HUES6 (cell line): ENCODE results near the gene ATXN10.

ENCODE experiments used
- H3K27ac ChIP-seq: 2 replicates; pipeline ENCODE4 v1.7.0; 2013; ENCODE audit warnings: low read depth, mild to moderate bottlenecking, low read length, inconsistent platforms
- H3K27me3 ChIP-seq: 2 replicates; pipeline ENCODE4 v1.6.1; 2013; ENCODE audit warnings: low read length; ENCODE audit not compliant: control insufficient read depth, insufficient read depth
- H3K36me3 ChIP-seq: 2 replicates; pipeline ENCODE4 v1.6.1; 2013; ENCODE audit warnings: low read length; ENCODE audit not compliant: control insufficient read depth, insufficient read depth
- H3K4me1 ChIP-seq: 2 replicates; pipeline ENCODE4 v1.6.1; 2013; ENCODE audit warnings: low read length; ENCODE audit not compliant: control insufficient read depth, insufficient read depth
- H3K4me3 ChIP-seq: 2 replicates; pipeline ENCODE4 v1.5.1; 2013; ENCODE audit warnings: low read depth, low read length
- H3K9ac ChIP-seq: one replicate; pipeline ENCODE4 v1.6.1; 2013; ENCODE audit warnings: mild to moderate bottlenecking, low read length
- H3K9me3 ChIP-seq: 2 replicates; pipeline ENCODE4 v1.6.1; 2013; ENCODE audit warnings: low read depth, low read length; ENCODE audit not compliant: control insufficient read depth, insufficient read depth

Gene ATXN10

GRCh38 chr22:45887202-45888131, 215.8 kb downstream of the ATXN10 start:
- no peaks in the 10 kb centered on the region for H3K9me3 ChIP-seq
- H3K4me3 ChIP-seq, result no peak overlapping the region
- no peak overlapping the region for H3K27ac ChIP-seq
- H3K36me3 ChIP-seq, result no peaks in the 10 kb centered on the region
- peaks cover 5% of the 10 kb centered on the region; the same call in 1 of the 2 replicates for H3K27me3 ChIP-seq
- no peak overlapping the region for H3K9ac ChIP-seq
- H3K4me1 ChIP-seq, result no peaks in the 10 kb centered on the region

- H3K27me3 ChIP-seq, result no peaks in the 10 kb centered on the region
- no peak overlapping the region for H3K4me3 ChIP-seq
- H3K36me3 ChIP-seq, result no peaks in the 10 kb centered on the region
- H3K9ac ChIP-seq, result no peak overlapping the region
- H3K4me1 ChIP-seq, result no peaks in the 10 kb centered on the region
- no peaks in the 10 kb centered on the region for H3K9me3 ChIP-seq
- no peak overlapping the region for H3K27ac ChIP-seq
Observed at GRCh38 chr22:45888221-45889092, 216.8 kb downstream of the ATXN10 start.

GRCh38 chr22:45889093-45889538, 217.5 kb downstream of the ATXN10 start:
- H3K27me3 ChIP-seq, result no peaks in the 10 kb centered on the region
- no peaks in the 10 kb centered on the region for H3K4me1 ChIP-seq
- H3K4me3 ChIP-seq, result no peak overlapping the region
- H3K27ac ChIP-seq, result no peak overlapping the region
- H3K9me3 ChIP-seq, result no peaks in the 10 kb centered on the region
- no peaks in the 10 kb centered on the region for H3K36me3 ChIP-seq
- H3K9ac ChIP-seq, result no peak overlapping the region

- H3K27ac ChIP-seq, result no peak overlapping the region
Observed at GRCh38 chr22:45889539-45890350, 218.1 kb downstream of the ATXN10 start.

GRCh38 chr22:45890351-45890635, 218.7 kb downstream of the ATXN10 start:
- no peak overlapping the region for H3K9ac ChIP-seq
- no peaks in the 10 kb centered on the region for H3K27me3 ChIP-seq
- no peak overlapping the region for H3K27ac ChIP-seq
- no peaks in the 10 kb centered on the region for H3K36me3 ChIP-seq
- H3K4me1 ChIP-seq, result no peaks in the 10 kb centered on the region
- no peak overlapping the region for H3K4me3 ChIP-seq
- no peaks in the 10 kb centered on the region for H3K9me3 ChIP-seq

More at GRCh38 chr22:45889539-45890350, 218.1 kb downstream of the ATXN10 start:
- no peaks in the 10 kb centered on the region for H3K4me1 ChIP-seq
- H3K36me3 ChIP-seq, result no peaks in the 10 kb centered on the region
- H3K9me3 ChIP-seq, result no peaks in the 10 kb centered on the region
- no peak overlapping the region for H3K9ac ChIP-seq
- no peaks in the 10 kb centered on the region for H3K27me3 ChIP-seq
- no peak overlapping the region for H3K4me3 ChIP-seq

- no peak overlapping the region for H3K27ac ChIP-seq
- H3K27me3 ChIP-seq, result no peaks in the 10 kb centered on the region
- no peak overlapping the region for H3K9ac ChIP-seq
- H3K36me3 ChIP-seq, result no peaks in the 10 kb centered on the region
- no peaks in the 10 kb centered on the region for H3K9me3 ChIP-seq
- H3K4me1 ChIP-seq, result peaks cover 3% of the 10 kb centered on the region
- H3K4me3 ChIP-seq, result no peak overlapping the region
Observed at GRCh38 chr22:45891021-45891421, 219.4 kb downstream of the ATXN10 start.

GRCh38 chr22:45891471-45891995, 219.9 kb downstream of the ATXN10 start:
- H3K4me3 ChIP-seq, result no peak overlapping the region
- no peaks in the 10 kb centered on the region for H3K36me3 ChIP-seq
- no peak overlapping the region for H3K27ac ChIP-seq
- no peaks in the 10 kb centered on the region for H3K9me3 ChIP-seq
- peaks cover 9% of the 10 kb centered on the region for H3K4me1 ChIP-seq
- no peak overlapping the region for H3K9ac ChIP-seq
- H3K27me3 ChIP-seq, result no peaks in the 10 kb centered on the region

GRCh38 chr22:45891996-45892621, 220.5 kb downstream of the ATXN10 start:
- no peak overlapping the region for H3K4me3 ChIP-seq
- no peak overlapping the region for H3K9ac ChIP-seq
- H3K27me3 ChIP-seq, result no peaks in the 10 kb centered on the region
- H3K9me3 ChIP-seq, result no peaks in the 10 kb centered on the region
- H3K4me1 ChIP-seq, result peaks cover 12% of the 10 kb centered on the region
- no peak overlapping the region for H3K27ac ChIP-seq
- H3K36me3 ChIP-seq, result no peaks in the 10 kb centered on the region

- peaks cover 12% of the 10 kb centered on the region for H3K4me1 ChIP-seq
Observed at GRCh38 chr22:45892681-45893461, 221.2 kb downstream of the ATXN10 start.

More at GRCh38 chr22:45892681-45893461, 221.2 kb downstream of the ATXN10 start:
- Histone ChIP-seq H3K27ac (no peak overlapping the region), H3K9ac (no peak overlapping the region), H3K36me3 (no peaks in the 10 kb centered on the region), H3K9me3 (no peaks in the 10 kb centered on the region), H3K27me3 (no peaks in the 10 kb centered on the region), H3K4me3 (no peak overlapping the region)
